22Rv1 (cell line): Measurements from ENCODE around the gene KPNA6.

Experiments used
- CTCF ChIP-seq: fragments of 450-650 bp; IDR thresholded peaks from 2 replicates; pipeline ENCODE4 v1.5.1; 2017; ENCODE audit warnings: mild to moderate bottlenecking
- ZFX ChIP-seq: fragments of 450-650 bp; IDR thresholded peaks from 2 replicates; pipeline ENCODE4 v1.6.1; 2017; ENCODE audit warnings: antibody characterized with exemption, borderline replicate concordance

GRCh38 chr1:32126770-32127169 lies 18.9 kb downstream of the KPNA6 start:
- TF ChIP-seq CTCF, result no peak
- TF ChIP-seq ZFX, result no peak
